GM12801 (cell line): Measurements from ENCODE around the gene RNF5.

Experiments
- TF ChIP-seq, protein P1 (sequence below): IDR thresholded peaks from one replicate; pipeline ENCODE4 v1.5.1; 2011; ENCODE audit warnings: control low read depth; ENCODE audit not compliant: insufficient read length; ENCODE audit errors: extremely low read depth

Gene RNF5

DNA sequence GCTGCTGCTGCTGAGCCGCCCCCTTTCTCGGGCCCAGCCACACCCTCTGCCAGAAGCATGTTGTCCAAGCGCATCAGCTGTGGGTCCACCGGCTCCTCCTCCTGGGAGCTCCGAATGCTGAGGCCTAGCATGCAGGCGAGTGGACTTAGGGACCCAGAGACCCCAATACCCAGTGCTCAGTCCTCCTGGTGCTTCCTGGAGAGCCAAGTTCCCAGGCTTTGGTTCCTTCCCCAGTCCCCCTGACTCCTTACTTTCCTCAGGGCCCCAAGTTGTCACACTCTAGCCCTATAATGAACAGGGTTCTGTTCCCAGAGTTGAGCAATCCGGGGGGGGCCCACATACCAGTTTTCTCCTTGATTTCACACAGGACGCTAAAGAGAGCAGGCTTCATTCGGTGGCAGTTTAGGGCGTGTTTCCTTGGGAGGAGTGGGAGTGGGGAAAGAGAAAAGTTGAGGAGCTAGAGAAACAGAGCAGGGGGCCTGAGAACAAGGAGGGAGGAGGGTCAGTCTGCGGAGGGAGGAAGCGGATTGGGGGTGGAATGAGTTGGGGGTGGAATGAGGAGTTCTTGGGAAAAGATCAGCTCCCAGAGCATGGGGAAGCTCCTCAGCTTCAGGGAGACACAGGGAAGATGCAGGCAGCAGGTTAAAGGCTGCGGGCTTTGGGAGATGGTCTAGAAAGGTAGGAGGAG, 10.3 kb downstream of the RNF5 start:
- TF ChIP-seq, protein P1, sequence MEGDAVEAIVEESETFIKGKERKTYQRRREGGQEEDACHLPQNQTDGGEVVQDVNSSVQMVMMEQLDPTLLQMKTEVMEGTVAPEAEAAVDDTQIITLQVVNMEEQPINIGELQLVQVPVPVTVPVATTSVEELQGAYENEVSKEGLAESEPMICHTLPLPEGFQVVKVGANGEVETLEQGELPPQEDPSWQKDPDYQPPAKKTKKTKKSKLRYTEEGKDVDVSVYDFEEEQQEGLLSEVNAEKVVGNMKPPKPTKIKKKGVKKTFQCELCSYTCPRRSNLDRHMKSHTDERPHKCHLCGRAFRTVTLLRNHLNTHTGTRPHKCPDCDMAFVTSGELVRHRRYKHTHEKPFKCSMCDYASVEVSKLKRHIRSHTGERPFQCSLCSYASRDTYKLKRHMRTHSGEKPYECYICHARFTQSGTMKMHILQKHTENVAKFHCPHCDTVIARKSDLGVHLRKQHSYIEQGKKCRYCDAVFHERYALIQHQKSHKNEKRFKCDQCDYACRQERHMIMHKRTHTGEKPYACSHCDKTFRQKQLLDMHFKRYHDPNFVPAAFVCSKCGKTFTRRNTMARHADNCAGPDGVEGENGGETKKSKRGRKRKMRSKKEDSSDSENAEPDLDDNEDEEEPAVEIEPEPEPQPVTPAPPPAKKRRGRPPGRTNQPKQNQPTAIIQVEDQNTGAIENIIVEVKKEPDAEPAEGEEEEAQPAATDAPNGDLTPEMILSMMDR = no peak

DNA sequence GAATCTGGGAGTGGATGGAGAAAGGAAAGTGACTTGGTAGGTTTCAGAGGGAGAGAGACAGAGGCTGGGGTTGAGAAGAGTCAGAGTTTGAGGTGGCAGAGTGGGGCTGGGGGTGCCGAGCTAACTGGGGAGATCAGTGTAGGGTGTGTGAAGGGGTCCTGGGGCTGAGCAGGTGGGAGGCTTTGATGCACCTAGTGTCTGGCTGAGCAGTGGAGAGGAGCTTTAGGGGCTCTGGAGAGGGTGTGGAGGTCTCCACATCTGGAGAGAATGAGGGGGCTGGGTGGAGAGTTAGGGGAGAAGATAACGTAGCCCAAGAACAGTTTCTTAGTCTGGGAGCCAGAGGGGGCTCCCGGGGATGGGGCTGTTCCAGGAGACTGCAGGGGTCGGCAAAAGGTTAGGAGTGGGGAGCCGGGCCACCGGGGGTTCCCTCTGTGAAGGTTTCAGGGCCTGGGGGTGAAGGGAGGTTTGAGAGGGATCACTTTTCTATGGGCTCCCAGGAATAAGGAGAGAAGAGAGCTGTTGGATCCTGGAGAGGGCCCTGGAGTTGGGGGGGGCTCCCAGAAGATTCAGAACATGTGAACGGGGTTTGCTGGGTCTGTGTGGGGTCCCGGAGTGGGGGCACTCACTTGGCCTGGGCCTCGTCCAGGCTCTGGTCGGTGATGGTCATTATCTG, 11.0 kb downstream of the RNF5 start:
- TF ChIP-seq, protein P1 = no peak

DNA sequence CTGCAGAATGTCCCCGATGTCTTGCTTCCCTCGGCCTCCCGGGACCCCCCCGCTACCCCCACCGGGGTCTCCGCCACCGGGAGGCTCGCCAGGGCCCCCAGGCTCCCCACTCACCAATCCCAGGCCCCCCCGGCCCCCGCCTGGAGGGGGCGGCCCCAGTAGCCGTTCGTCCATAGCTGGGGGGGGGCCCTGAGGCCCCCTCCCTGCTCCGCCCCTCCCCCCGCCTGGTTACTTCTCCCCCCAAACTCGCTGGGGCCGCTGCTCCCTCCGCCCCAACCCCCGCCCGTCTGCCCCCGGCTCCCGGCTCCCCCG, 11.5 kb downstream of the RNF5 start:
- TF ChIP-seq, protein P1 = no peak

DNA sequence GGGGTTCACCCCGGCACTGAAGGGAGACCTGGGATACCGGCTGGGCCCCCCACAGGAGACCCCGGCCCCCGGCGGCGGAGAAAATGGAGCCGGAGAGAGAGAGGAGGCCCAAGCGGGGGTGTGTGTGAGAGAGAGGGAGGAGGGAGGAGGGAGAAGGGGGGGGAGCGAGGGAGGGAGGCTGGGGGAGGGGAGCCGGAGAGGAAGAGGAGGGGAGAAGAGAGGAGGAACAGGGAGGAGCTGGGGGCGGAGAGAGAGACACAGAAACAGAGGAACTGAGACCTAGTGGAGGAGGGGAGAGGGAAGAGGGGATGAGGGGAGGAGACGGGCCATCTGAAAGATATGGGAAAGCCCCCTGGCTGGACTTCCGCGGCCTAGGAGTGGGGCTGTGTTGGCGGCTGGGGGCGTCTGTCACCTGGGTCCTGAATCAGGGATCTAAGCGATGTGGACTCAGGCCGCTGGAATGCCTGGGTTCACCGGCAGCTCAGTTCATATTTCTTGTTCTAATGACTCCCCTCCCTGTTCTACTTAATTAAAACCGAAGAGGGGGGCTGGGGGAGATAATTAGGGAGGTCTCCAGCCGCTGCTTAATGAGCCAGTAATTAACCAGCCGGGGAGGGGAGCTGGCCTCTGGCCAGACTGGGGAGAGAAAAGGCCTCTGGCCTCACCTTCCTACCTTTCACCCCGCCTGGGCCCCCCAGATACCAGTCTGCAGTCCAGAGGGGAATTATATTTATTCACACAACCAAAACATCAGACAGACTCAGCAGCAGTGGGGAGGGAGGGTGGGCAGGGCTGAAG, 12.0 kb downstream of the RNF5 start, which contains the start of gene PBX2:
Gene PBX2, minus strand, starts transcription at position 149 of the 798 bp plus-strand sequence. CDS start 287 bp downstream, outside the sequence.
- TF ChIP-seq, protein P1 = no peak

DNA sequence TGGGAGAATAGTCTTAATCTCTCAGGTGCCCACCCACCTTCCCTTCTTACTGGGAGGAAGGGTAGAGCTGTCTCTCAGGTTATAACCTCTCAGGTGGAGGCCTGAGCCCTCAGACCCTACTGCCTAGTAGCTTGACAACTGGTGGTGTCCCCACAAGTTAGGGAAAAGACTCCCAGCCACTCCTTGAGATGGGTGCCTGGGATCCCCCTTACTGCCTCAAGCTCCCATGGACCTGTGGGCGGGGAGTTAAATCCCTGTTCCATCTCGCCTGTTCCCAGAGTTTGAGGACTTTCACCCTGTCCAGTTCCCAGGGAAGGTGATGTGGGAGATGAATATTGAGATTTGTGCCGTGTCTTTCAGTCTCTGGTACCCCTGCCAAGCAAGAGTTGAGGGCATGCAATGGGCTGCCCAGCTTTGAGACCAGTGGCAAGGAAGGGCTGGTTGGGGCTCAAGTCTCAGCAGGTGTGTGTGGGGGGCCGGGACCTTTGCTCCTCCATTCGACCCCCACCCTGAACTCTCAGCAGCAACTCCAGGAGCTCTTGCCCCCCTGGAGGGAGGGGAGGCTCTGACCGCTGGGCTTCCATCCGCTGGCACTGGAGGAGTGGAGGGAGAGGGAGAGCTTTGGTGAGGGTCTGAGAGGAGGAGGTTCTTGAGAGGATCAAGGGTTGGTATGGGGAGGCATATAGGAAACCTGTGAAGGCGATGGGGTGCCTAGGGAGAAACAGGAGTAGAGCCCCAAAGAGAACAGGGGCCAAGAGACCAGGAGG, 12.9 kb downstream of the RNF5 start:
- TF ChIP-seq, protein P1 = no peak

DNA sequence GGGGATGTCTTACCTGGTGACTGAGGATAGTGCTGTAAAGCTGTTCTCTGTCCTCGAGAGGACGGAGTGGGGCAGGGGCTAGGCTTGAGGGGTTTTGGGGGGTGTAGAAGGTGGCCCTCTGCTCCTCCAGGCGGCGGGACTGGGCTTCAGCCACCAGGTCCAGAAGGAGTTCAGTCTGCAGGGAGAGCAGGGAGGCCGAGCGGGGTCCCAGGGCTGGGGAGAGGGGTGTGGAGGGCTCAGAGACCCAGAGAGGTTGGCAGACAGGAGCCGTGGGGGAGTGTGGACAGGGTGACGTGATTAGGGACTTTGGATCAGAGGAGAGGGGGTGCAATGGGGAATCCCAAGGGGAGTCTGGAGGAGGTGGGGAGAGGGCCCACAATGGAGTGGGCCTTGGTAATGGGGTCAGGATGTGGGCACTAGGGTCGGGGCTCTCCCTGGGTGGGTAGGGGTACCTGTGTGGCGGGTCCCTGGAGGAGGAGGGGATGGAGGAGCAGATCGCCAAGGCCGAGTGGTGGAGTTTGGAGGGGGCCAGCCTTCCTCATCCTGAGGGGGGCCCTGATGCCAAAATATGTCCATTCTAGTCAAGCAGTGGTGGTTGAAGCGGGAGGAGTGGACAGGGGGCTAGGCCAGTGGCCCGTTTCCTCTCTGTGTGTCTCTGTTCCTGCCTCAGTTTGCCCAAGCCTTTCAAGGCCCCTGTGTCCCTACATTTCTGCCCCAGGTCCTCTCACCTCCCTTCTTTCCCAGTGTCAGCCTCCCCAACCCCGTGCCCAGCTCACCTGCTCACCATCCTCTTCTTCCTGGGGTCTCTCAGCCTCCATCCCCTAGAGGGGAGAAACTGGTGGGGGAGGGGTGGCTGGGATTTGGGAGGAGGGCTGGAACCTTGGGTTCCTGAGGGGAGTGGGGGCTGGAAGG, 13.7 kb downstream of the RNF5 start:
- TF ChIP-seq, protein P1 = no peak
